Sigmoid colon (tissue), 7 donors: ENCODE measurements around the gene NHLRC1. TPM values are rescaled to one million over a fixed set of nuclear protein-coding genes. Genes with fewer than 3 reads are reported as not detected.

Experiments used
- DNase-seq: peaks from one replicate; pipeline ENCODE4 v3.0.0-alpha.2; 2019
- H3K27ac ChIP-seq, 4 donors: fragments of 200-600 bp; sonication (generic); one replicate each; pipeline ENCODE4 v1.5.1; 2016 to 2019; ENCODE audit warnings: mild to moderate bottlenecking in 1 of 4
- H3K27me3 ChIP-seq, 3 donors: fragments of 200-600 bp; sonication (generic); one replicate each; pipeline ENCODE4 v1.5.1; 2019; ENCODE audit warnings: mild to moderate bottlenecking in 1 of 3
- H3K36me3 ChIP-seq, 4 donors: fragments of 200-600 bp; sonication (generic); one replicate each; pipeline ENCODE4 v1.5.1; 2016 to 2019
- H3K4me1 ChIP-seq, 4 donors: fragments of 200-600 bp; sonication (generic); one replicate each; pipeline ENCODE4 v1.5.1; 2017 to 2019
- H3K4me3 ChIP-seq, 4 donors: fragments of 200-600 bp; sonication (generic); one replicate each; pipeline ENCODE4 v1.5.1; 2017 to 2019; ENCODE audit warnings: mild to moderate bottlenecking in 2 of 4, moderate library complexity in 1 of 4
- H3K9me3 ChIP-seq, 4 donors: fragments of 200-600 bp in 3 of 4; sonication (generic) in 3 of 4; one replicate each; pipeline versions ENCODE4 v1.5.1 to v1.6.1; 2013 to 2019
- EP300 ChIP-seq, 4 donors: sonication (generic); formaldehyde crosslinking; IDR thresholded peaks; one replicate each; pipeline ENCODE4 v1.6.1; 2017; ENCODE audit warnings: antibody characterized with exemption in 4 of 4
- POLR2A ChIP-seq, 2 donors: fragments of 450-650 bp; IDR thresholded peaks; one replicate each; pipeline ENCODE4 v1.6.1; 2016; ENCODE audit warnings: antibody characterized with exemption in 2 of 2, mild to moderate bottlenecking in 2 of 2, moderate library complexity in 2 of 2
- POLR2AphosphoS5 ChIP-seq, 4 donors: sonication (generic); formaldehyde crosslinking; IDR thresholded peaks; one replicate each; pipeline ENCODE4 v1.6.1; 2017; ENCODE audit warnings: antibody characterized with exemption in 4 of 4
- WGBS, 2 donors: extraction: QIAGEN DNeasy Blood & Tissue Kit; methylation state at CpG; one replicate each; pipeline ENCODE4 v1.1.7; 2013; 5-methylcytosine and 5-hydroxymethylcytosine counted together
- intact Hi-C: fragments of 100-400 bp; cut with DNase I; formaldehyde crosslinking; loops from one replicate; pipeline ENCODE4 v1.15.1; 2023
- polyA plus RNA-seq, 3 donors: library from polyadenylated mRNA; stranded (reverse); fragments of 200-250 nt; gene quantifications; one replicate each; pipeline ENCODE4 v1.2.3, GENCODE V29; 2013
- total RNA-seq, 4 donors: library from RNA; depleted of rRNA; stranded (reverse); fragments of >200 nt; gene quantifications; one replicate each; pipeline ENCODE4 v1.1.0, GENCODE V29; 2016
- TF ChIP-seq, protein P1 (sequence below), 4 experiments: fragments of 450-650 bp in 3 of 4; fragments of 200-600 bp in 1 of 4; IDR thresholded peaks; one replicate each; pipeline ENCODE4 v1.5.1; 2016 to 2019; ENCODE audit warnings: antibody characterized with exemption in 4 of 4, mild to moderate bottlenecking in 3 of 4, moderate library complexity in 2 of 4
- donor health status: healthy with polysubstance abuse.
- donor health status: Bipolar disorder and iron deficiency.
- donor health status: healthy.

Gene NHLRC1
- total and polyA plus RNA-seq, 7 donors, result 1.2 to 3.0 (median 1.5) TPM

DNA sequence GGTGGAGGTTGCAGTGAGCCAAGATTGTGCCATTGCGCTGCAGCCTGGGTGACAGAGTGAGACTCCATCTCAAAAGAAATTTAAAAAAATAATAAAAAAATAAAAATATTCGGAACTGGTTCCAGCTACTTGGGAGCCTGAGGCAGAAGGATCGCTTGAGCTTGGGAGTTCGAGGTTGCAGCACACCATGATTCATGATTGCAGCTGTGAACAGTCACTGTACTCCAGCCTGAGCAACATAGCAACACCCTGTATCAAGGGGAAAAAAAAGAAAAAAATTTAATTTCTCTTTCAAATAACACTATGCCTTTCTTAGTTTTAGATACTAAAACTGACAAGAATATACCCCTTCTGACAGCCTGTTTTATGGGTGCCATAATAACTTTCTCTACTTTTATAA is 43.3 kb upstream of the NHLRC1 start:
- 98% methylated on average over 4 of the region's 4 CpGs for WGBS, 2 donors
- Histone ChIP-seq H3K27me3 (no peaks in the 10 kb centered on the region), H3K9me3 (no peaks in the 10 kb centered on the region), H3K4me3 (no peak overlapping the region), H3K4me1 (no peaks in the 10 kb centered on the region), H3K36me3 (peaks cover 0 to 83% (median 18%) of the 10 kb centered on the region in 4 donors), H3K27ac (no peak overlapping the region)
- TF ChIP-seq POLR2A (IDR thresholded peaks at IDR 0.05) (no peak), POLR2AphosphoS5 (IDR thresholded peaks at IDR 0.05) (no peak), EP300 (IDR thresholded peaks at IDR 0.05) (no peak)
- TF ChIP-seq, protein P1, sequence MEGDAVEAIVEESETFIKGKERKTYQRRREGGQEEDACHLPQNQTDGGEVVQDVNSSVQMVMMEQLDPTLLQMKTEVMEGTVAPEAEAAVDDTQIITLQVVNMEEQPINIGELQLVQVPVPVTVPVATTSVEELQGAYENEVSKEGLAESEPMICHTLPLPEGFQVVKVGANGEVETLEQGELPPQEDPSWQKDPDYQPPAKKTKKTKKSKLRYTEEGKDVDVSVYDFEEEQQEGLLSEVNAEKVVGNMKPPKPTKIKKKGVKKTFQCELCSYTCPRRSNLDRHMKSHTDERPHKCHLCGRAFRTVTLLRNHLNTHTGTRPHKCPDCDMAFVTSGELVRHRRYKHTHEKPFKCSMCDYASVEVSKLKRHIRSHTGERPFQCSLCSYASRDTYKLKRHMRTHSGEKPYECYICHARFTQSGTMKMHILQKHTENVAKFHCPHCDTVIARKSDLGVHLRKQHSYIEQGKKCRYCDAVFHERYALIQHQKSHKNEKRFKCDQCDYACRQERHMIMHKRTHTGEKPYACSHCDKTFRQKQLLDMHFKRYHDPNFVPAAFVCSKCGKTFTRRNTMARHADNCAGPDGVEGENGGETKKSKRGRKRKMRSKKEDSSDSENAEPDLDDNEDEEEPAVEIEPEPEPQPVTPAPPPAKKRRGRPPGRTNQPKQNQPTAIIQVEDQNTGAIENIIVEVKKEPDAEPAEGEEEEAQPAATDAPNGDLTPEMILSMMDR (IDR thresholded peaks at IDR 0.05), result no peak
- DNase-seq, result no peak
- intact Hi-C loops, result no loop called here

DNA sequence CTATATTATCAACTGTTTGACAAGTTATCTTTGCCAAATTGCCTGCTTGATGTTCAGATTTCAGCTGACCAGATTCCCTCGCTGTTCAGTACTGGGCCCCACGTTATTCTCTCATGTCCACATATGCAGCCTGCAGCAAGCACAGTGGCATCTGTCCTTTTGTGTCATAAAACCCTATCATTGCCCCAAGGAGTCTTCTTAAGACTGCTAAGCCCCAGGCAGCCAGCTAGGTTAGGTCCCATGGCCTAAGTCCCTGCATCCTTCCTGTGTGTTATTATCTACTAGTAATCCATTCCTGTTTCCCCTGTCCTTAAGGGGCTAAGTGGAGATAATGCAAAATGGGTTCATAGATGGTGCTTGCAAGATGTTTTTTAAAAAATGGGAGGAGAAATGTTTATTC is 39.9 kb upstream of the NHLRC1 start:
- Histone ChIP-seq H3K4me1 (no peaks in the 10 kb centered on the region), H3K27ac (no peak overlapping the region), H3K36me3 (peaks cover 0 to 65% (median 17%) of the 10 kb centered on the region in 4 donors), H3K4me3 (no peak overlapping the region), H3K9me3 (no peaks in the 10 kb centered on the region), H3K27me3 (no peaks in the 10 kb centered on the region)
- TF ChIP-seq EP300 (IDR thresholded peaks at IDR 0.05) (no peak), POLR2A (IDR thresholded peaks at IDR 0.05) (no peak), POLR2AphosphoS5 (IDR thresholded peaks at IDR 0.05) (no peak)
- TF ChIP-seq, protein P1 (IDR thresholded peaks at IDR 0.05), result no peak
- 95 to 96% methylated on average over 2 of the region's 2 CpGs for WGBS, 2 donors
- intact Hi-C loops, result no loop called here
- no peak for DNase-seq

DNA sequence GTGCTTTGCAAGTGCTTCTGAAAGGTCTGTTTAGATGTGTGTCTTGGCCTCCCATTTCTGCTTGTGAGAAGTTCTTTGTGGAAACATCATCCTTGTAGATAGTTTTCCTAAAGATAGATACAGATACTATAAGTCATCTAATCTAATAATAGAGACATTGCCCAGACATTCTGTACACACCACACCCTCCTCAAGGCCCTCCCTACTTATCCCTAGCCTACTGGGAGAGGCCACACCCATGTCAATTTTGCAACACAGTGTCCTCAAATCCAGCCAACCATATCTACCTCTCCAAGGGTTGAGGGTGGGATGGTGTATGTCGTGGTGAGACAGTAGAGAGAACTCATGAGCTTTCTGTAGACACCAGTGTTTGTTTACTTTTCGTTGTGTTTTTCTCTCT is 39.0 kb upstream of the NHLRC1 start:
- peaks cover 0 to 58% (median 15%) of the 10 kb centered on the region in 4 donors for H3K36me3 ChIP-seq
- no peaks in the 10 kb centered on the region for H3K27me3 ChIP-seq
- no peak overlapping the region for H3K27ac ChIP-seq
- no peaks in the 10 kb centered on the region for H3K9me3 ChIP-seq
- intact Hi-C loops, result no loop called here
- TF ChIP-seq, protein P1 (IDR thresholded peaks at IDR 0.05), result no peak
- no peak for TF ChIP-seq POLR2A (IDR thresholded peaks at IDR 0.05)
- no peak for DNase-seq
- 87% methylated on average over 2 of the region's 2 CpGs for WGBS, 2 donors
- H3K4me3 ChIP-seq, result no peak overlapping the region
- H3K4me1 ChIP-seq, result peaks cover 0 to 3% (median under 1%) of the 10 kb centered on the region in 4 donors

DNA sequence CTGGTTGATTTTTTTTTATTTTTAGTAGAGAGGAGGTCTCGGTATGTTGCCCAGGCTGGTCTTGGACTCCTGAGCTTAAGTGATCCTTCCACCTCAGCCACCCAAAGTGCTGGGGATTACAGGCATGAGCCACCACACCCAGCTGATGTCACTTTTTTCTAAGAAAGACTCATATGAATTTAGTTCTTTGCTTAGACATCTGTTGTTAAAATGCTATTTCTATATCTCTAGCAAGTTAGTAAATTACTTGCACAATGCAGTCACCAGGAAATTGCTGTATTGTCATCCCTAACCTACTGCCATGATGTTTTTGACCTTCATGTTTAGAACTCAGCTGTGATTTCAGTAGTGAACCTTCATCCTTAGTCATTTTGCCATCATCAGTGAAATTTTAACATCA is 38.4 kb upstream of the NHLRC1 start:
- no peak for DNase-seq
- Histone ChIP-seq H3K36me3 (peaks cover 0 to 52% (median 15%) of the 10 kb centered on the region in 4 donors), H3K27me3 (no peaks in the 10 kb centered on the region), H3K9me3 (no peaks in the 10 kb centered on the region), H3K27ac (no peak overlapping the region), H3K4me3 (no peak overlapping the region), H3K4me1 (peaks cover 0 to 8% (median 5%) of the 10 kb centered on the region in 4 donors)
- 88 to 89% methylated on average over 1 of the region's 1 CpG for WGBS, 2 donors
- intact Hi-C loops, result no loop called here
- TF ChIP-seq POLR2AphosphoS5 (IDR thresholded peaks at IDR 0.05) (no peak), POLR2A (IDR thresholded peaks at IDR 0.05) (no peak), EP300 (IDR thresholded peaks at IDR 0.05) (no peak)
- TF ChIP-seq, protein P1 (IDR thresholded peaks at IDR 0.05), result no peak

DNA sequence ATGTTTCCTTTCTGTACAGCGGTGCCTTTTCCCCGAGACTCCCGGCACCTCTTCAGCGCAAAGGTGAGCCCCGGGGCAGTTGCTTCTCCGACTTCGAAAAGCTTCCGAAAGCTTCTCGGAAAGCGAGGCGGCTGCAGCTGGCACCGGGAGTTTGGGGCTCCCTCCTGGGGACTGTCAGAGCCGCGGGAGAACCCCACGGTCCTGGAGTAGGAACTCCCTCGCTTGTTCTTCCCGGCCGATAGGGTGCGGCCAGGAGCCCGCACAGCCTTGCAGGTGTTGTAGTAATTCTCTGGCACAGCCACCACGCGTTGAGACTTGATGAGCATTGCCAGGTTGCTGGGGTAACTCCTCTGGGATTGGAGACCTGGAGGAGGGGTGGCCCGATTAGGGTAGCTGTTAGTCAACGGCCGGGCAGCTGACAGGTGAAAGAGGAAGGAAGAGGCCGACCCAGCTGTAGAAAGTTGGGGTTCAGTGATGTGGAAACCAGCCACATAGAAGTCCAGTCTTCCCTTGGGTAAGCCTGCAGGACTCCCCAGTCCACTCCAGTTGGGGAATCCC is 33.5 kb upstream of the NHLRC1 start:
- Histone ChIP-seq H3K4me1 (peaks cover 0 to 21% (median 15%) of the 10 kb centered on the region in 4 donors), H3K4me3 (peak overlapping the region; percentile 70 to 98 (median 94)), H3K27me3 (no peaks in the 10 kb centered on the region), H3K36me3 (peaks cover 0 to 12% (median 6%) of the 10 kb centered on the region in 4 donors), H3K9me3 (no peaks in the 10 kb centered on the region), H3K27ac (peak overlapping the region; percentile 79 to 90 (median 88))
- intact Hi-C loops, result loop anchor here (1.0 to 10.0 kb wide), 4 partner anchors 51 to 451 kb away; partner anchors contain the start of genes DEK, KIF13A and NUP153
- WGBS, 2 donors, result 1% methylated on average over 26 of the region's 26 CpGs
- no peak for TF ChIP-seq POLR2A (IDR thresholded peaks at IDR 0.05)
- TF ChIP-seq, protein P1 (IDR thresholded peaks at IDR 0.05), result peak in 3 of 4 experiments; percentile 7 to 27 (median 14)
- DNase-seq, result peak; percentile 78
